ENCODE measurements around the gene PTPRM. TPM values are rescaled to one million over a fixed set of nuclear protein-coding genes. Genes with fewer than 3 reads are reported as not detected.

Gene PTPRM
- total RNA-seq, 4 donors from 2014 or later: 81.5 to 98.9 (median 86.8) TPM

DNA sequence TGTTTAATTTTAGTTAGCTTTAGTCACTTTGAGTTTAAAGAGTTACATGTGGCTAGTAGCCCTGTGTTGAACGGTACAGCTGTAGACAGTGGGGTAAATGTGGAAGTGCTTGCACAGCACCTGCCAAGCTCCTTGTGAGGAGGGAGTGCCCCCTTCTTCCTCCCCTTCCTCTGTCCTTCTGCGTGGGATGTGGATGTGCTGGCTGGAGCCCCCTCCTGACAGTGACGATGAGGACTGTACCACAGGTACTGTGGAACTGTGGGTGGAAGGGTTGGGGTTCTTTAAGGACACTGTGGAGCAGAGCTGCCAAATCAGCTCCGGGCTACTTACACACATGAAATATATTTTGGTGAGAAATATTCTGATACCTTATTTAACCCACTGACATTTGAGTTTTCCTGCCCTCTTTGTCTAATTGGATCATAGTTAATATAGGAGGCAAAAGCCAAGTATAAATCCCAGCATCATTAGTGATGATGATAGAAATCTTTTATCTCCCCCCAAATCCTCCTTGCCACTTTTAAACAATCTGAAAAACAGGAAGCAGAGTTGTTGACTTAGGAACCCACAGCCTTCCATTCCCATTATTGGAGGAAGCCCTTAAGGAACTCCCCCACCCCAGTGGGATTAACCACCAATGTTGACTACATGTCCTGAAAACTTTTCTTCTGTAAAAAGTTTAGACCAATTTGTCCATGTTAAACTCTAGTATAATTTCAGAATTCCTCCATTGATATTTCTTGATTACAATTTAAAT lies 181.3 kb downstream of the PTPRM start:
- 14 to 33% methylated on average over 2 of the region's 4 CpGs for WGBS, 2 donors (ENCODE audit: low coverage in 1 of 2)
- Histone ChIP-seq H3K4me1 (peaks cover 3 to 54% (median 13%) of the 10 kb centered on the region in 3 donors), H3K9me3 (no peaks in the 10 kb centered on the region), H3K36me3 (no peaks in the 10 kb centered on the region), H3K27me3 (no peaks in the 10 kb centered on the region), H3K4me3 (no peak overlapping the region), H3K27ac (peak overlapping the region in 3 of 4 donors; percentile 11 to 63 (median 23))
- TF ChIP-seq, protein P1, sequence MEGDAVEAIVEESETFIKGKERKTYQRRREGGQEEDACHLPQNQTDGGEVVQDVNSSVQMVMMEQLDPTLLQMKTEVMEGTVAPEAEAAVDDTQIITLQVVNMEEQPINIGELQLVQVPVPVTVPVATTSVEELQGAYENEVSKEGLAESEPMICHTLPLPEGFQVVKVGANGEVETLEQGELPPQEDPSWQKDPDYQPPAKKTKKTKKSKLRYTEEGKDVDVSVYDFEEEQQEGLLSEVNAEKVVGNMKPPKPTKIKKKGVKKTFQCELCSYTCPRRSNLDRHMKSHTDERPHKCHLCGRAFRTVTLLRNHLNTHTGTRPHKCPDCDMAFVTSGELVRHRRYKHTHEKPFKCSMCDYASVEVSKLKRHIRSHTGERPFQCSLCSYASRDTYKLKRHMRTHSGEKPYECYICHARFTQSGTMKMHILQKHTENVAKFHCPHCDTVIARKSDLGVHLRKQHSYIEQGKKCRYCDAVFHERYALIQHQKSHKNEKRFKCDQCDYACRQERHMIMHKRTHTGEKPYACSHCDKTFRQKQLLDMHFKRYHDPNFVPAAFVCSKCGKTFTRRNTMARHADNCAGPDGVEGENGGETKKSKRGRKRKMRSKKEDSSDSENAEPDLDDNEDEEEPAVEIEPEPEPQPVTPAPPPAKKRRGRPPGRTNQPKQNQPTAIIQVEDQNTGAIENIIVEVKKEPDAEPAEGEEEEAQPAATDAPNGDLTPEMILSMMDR (IDR thresholded peaks at IDR 0.05): no peak
- TF ChIP-seq EP300 (IDR thresholded peaks at IDR 0.05) (no peak), POLR2AphosphoS5 (IDR thresholded peaks at IDR 0.05) (no peak), POLR2A (IDR thresholded peaks at IDR 0.05) (no peak)
- ATAC-seq: no peak

DNA sequence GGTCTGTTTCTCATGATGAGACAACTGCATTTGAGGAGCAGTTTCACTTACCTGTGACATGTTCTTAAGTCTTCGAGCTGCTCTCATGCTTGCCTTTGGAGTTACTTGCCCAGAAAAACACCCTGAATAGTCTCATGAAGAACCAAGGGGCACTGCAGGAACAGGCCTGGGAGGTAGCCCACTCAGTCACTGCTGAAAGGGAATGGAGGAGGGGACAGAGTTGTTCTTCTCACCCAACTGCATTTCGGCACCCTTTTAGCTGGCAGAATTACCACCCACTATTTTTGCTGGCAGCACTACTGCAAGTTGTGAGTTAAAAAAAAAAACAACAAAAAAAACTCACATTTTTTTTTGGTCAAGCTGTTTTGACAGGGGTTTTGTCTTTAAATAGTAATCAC lies 181.9 kb downstream of the PTPRM start:
- Histone ChIP-seq H3K4me3 (no peak overlapping the region), H3K36me3 (no peaks in the 10 kb centered on the region), H3K27me3 (no peaks in the 10 kb centered on the region), H3K9me3 (no peaks in the 10 kb centered on the region), H3K27ac (peak overlapping the region in 3 of 4 donors; percentile 11 to 63 (median 23)), H3K4me1 (peaks cover 5 to 55% (median 13%) of the 10 kb centered on the region in 3 donors)
- TF ChIP-seq POLR2AphosphoS5 (IDR thresholded peaks at IDR 0.05): no peak
- TF ChIP-seq, protein P1 (IDR thresholded peaks at IDR 0.05): no peak
- no peak for TF ChIP-seq EP300 (IDR thresholded peaks at IDR 0.05)
- TF ChIP-seq POLR2A (IDR thresholded peaks at IDR 0.05): no peak
- ATAC-seq: no peak
- WGBS, 2 donors (ENCODE audit: low coverage in 1 of 2): 39 to 57% methylated on average over 1 to 2 of the region's 2 CpGs

DNA sequence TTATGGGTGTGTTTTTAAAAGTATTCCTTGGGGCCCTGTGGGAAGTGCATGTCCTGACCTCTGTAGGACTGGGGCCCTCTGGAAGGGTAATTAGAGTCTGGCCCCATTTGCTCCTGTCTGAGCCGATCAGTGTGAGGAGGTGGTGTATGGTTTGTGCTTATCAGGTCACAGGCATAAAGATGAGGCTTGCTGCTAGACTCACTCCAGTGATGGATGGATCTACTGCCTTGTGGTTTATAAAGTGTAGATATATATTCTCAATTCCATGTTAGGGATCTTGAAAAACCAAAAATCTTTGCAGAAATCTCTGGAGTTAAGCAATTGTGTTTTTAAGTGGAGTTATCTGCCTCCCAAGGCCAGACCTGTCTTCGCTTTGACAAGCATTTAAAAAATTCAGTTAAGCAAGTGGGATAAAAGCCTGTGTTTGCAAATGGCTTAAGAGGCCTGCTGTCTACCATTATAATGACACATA lies 182.4 kb downstream of the PTPRM start:
- Histone ChIP-seq H3K4me1 (peaks cover 6 to 60% (median 13%) of the 10 kb centered on the region in 3 donors), H3K36me3 (no peaks in the 10 kb centered on the region), H3K4me3 (no peak overlapping the region), H3K27ac (peak overlapping the region in 2 of 4 donors; percentile 23 to 63), H3K9me3 (no peaks in the 10 kb centered on the region), H3K27me3 (no peaks in the 10 kb centered on the region)
- 33 to 71% methylated on average over 1 to 2 of the region's 2 CpGs for WGBS, 2 donors (ENCODE audit: low coverage in 1 of 2)
- TF ChIP-seq POLR2AphosphoS5 (IDR thresholded peaks at IDR 0.05): peak; percentile 11
- TF ChIP-seq, protein P1 (IDR thresholded peaks at IDR 0.05): no peak
- ATAC-seq: peak; percentile 37

DNA sequence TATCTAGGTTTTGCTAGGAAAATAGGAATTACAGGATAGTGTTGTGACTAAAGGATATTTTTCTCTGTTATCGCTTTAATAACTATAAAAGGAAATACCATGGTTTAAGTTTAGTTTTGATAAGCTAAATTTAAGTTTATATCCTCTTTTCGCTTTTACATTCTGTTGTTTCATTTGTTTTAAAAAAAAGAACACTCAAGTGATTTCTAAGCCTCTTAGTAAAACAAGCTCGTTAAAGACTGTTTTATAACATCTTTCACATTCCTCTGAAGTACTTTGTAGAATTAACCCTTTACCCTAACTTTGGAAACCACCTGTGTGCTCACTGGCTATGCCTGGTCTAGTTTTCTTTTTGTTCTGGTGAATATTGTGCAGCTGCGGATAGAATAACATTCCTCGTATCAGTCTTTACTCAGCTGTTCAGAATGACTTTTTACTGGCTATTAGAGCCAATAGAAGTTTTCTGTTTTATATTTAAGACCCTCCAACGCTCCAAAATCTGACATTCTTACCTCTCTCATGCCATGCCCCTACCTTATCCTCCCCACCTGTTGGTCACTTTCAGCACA lies 183.1 kb downstream of the PTPRM start:
- ATAC-seq: no peak
- WGBS, 2 donors (ENCODE audit: low coverage in 1 of 2): 60 to 67% methylated on average over 6 of the region's 6 CpGs
- TF ChIP-seq, protein P1 (IDR thresholded peaks at IDR 0.05): no peak
- TF ChIP-seq POLR2A (IDR thresholded peaks at IDR 0.05) (no peak), EP300 (IDR thresholded peaks at IDR 0.05) (no peak), POLR2AphosphoS5 (IDR thresholded peaks at IDR 0.05) (no peak)
- Histone ChIP-seq H3K27me3 (no peaks in the 10 kb centered on the region), H3K4me1 (peaks cover 8 to 67% (median 18%) of the 10 kb centered on the region in 3 donors), H3K9me3 (no peaks in the 10 kb centered on the region), H3K4me3 (no peak overlapping the region), H3K36me3 (no peaks in the 10 kb centered on the region), H3K27ac (peak overlapping the region in 1 of 4 donors; percentile 63)

All from gastroesophageal sphincter (tissue), 4 donors.